GM21576 (cell line): ENCODE measurements around the gene PHACTR3.

Source experiments
- ATAC-seq: cut with Tn5 transposase; IDR thresholded peaks from one replicate; pipeline ENCODE4 v1.9.1; 2021; ENCODE audit warnings: mild to moderate bottlenecking, moderate library complexity; ENCODE audit not compliant: unreplicated experiment

PHACTR3 gene

DNA sequence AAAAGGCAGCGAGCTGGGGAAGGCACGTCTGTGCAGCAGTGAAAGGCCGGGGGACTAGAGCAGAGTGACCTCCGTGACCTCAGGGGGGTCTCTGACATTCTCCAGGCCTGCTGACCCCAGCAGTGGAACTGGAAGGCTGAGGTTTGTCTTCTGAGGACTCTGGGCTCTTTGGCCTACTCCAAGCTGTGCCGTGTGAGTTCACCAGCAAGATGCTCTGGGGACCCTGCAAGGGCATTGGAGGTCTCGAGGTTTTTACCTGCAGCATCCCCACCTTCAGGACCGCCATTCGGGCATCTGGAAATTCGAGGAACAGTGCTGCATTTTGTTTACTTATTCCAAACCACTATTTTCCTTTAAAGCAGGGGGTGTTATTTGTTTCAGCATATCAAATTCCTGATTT is 140.9 kb downstream of the PHACTR3 start:
- no peak for ATAC-seq

DNA sequence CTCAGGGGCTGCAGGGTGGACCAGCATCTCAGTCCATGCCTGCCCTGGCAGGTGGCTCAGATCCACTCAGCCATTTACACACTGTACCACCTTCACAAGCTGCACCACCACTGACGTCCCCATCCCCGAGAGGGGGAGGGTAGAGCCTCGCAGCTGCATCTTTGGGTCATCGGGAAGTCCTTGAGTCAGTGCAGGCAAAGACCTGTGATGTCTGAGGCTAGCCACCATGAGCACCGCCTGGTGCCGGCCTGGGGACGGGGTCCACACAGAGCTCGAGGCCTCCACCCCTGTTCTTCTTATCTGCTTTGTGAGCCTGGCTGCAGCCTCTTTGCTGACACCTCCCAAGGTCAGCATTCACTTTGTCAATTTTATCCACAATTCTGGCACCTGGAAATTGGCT is 141.4 kb downstream of the PHACTR3 start:
- ATAC-seq, result no peak

GRCh38 chr20:59746155-59746554 is 141.8 kb downstream of the PHACTR3 start:
- no peak for ATAC-seq

GRCh38 chr20:59747671-59748515 is 143.6 kb downstream of the PHACTR3 start:
- no peak for ATAC-seq

GRCh38 chr20:59748619-59749191 is 144.4 kb downstream of the PHACTR3 start:
- ATAC-seq, result no peak

DNA sequence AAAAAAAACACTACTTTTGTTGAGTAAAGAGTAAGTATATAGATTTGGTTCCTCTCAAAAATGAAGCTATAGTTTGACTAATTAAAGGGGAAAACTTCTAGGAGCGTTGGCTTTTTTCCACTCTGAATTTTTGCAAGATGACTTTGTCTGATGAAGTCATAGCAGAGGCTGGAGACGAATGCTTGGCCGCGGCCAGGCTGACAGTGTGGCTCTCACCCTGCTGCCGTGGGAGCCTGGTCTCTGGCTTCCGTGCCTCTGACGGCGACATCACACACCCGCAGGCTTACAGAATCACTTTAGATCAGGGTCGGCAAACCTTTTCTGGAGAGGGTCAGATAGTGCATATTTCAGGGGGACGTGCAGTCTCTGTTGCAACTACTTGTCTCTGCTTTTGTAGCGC is 145.0 kb downstream of the PHACTR3 start:
- no peak for ATAC-seq

DNA sequence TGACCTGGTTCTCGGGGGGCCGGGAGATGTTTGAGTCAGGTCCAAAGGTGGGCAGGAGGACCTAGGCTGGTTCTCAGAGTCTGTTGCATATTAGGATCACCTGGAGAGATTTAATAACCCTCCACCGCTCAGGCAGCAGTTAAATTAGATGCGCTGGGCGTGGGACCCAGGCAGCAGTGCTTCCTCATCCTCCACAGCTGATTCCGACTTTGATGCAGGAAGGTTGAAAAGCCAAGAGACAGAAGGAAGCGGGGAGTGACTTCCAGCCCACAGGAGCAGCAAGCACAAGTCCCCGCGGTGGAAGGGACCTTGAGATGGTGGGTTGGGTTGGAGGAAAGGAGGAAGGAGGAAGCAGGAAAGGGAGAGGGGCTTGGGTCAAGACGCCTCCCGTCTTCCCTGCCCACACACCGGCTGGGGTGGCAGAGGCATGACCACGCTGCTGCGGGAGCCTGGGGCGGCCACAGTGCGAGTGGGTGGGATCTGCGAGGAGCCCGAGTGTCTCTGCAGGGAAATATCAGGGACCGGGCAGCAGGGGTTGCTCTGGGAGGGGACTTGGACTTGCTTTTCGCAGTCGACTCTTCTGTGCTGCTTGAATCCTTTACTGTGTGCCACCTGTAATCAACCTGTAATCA is 146.0 kb downstream of the PHACTR3 start:
- no peak for ATAC-seq

DNA sequence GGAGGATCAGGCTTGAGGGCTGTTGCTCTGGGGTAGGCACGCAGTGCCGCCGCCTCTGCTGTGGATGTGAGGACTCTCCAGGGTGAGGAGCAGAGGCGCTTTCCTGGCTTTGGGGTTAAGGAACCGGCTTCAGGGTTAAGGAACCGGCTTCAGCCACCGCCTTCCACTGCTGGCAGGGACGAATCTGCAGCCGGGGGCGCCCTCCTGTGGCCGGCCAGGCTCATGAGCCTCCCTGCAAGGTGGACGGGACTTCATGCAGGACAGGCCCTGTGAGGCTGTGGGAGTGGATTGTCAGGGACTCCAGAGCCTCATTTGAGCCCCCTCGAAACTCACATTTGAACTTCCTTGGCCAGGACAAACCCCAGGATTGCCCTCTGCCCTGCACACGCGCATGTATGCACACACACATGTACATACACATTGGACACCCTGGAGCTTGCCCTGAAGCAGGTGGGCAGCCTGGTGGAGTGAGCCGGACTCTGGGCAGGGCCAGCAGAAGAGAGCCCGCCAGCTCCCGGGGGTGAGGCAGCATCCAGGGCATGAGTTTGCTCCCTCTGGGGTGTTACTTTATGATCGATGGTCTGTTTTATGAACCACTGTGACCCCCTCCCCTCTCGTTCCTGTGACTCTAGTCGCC is 146.9 kb downstream of the PHACTR3 start:
- no peak for ATAC-seq

GRCh38 chr20:59752101-59752586 is 147.8 kb downstream of the PHACTR3 start:
- peak; percentile 81 for ATAC-seq

- peak; percentile 46 for ATAC-seq
Observed at GRCh38 chr20:59752704-59753460, 148.5 kb downstream of the PHACTR3 start.

- ATAC-seq, result no peak
Observed at GRCh38 chr20:59753836-59754235, 149.5 kb downstream of the PHACTR3 start.

DNA sequence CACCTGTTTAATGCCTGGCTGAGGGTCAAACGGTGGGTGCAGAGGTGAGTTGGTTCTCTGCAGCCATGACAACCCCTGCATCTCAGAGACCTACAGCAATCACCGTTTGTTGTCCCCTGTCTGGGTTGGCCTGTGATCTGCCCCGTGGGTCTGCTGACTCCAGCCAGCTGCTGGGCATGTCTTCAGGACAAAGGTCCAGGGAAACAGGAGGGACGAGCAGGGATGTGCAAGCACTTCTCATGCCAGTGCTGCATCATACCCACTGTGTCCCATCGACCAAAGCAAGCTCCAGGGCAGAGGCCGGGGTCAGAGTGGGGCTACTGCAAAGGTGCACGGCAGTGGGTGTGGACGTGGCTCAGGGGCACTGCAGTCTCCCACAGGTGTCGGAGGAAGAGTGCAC is 150.2 kb downstream of the PHACTR3 start:
- ATAC-seq, result no peak

DNA sequence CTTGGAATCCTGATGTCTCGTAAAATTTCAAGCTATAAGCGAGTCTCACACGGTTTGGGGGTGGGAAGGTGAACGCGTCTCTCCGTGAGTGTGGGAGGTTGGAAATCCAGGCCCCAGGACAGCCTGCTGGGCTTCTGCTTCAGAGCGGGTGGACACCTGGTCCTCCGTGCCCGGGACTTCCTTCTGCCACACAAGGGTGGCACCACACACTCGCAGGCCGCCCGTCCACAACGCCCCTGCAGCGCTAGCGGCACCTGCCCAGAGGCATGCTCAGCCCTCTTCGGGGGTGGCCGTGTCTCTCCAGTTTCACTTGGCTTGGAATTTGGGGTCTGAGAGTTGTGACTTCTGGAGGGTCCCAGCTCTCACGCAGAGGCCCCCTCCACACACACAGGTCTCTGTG is 151.9 kb downstream of the PHACTR3 start:
- no peak for ATAC-seq

DNA sequence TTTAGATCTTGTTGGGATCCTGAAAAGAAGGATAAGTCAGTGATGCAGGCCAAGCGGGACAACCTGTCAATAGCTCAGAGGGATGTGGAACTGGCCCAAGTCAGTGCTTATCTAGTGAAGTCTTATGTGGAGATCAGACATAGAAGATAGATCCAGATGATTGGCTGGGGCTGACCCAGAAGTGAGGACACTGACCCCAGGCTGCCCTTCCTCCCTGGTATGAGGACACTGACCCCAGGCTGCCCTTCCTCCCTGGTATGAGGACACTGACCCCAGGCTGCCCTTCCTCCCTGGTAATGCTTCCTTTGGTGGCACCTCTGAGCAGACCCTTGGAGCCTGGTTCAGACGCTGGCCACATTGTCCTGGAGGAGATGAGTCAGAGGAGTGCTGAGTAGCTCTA is 159.7 kb downstream of the PHACTR3 start:
- no peak for ATAC-seq

GRCh38 chr20:59765599-59766177 is 161.3 kb downstream of the PHACTR3 start:
- no peak for ATAC-seq

DNA sequence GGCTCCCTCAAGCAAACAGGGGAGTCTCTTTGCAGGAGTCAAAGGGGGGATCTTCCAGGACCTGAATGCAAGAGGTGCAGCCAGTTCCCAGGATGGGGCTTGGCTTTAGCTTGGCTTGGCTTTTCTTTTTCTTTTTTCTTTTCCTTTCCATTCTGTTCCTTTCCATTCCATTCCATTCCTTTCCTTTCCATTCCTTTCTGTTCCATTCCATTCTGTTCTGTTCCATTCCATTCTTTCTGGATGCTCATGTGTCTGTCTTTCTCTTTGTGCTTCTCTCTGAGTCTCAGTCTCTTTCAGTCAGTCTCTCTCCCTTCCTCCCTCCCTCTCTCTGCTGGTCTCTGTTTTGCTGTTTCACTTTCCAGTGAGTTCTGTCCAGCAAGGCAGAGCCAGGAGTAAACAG is 163.3 kb downstream of the PHACTR3 start:
- no peak for ATAC-seq

- no peak for ATAC-seq
Observed at GRCh38 chr20:59770270-59770669, 165.9 kb downstream of the PHACTR3 start.

- ATAC-seq, result no peak
Observed at GRCh38 chr20:59770851-59771250, 166.5 kb downstream of the PHACTR3 start.

GRCh38 chr20:59771506-59772372 is 167.4 kb downstream of the PHACTR3 start:
- no peak for ATAC-seq

DNA sequence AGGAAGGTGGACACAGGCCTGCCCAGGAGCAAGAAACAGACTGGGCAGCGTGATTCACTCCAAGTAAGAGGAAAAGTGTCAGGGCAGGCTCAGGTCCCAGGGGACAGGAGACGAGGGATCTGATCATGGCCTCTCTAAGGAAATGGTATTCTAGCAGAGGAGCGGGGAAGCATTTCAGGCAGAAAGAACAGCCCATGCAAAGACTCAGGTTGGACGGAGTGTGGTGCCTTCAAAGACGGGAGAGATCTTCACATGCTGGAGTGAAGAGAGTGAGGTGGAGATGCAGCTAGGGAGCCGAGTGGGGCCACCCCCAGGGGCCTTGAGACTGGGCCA is 168.0 kb downstream of the PHACTR3 start:
- ATAC-seq, result no peak
